Right lobe of liver (tissue), 4 donors: ENCODE measurements around the gene USP17L26.
"Not testable (repeated sequence)": the region's sequence is repeated elsewhere in the genome, so short reads cannot be mapped to it uniquely, and the experiment has no call there.

Experiments
- POLR2A ChIP-seq: fragments of 450-650 bp; IDR thresholded peaks from one replicate; pipeline ENCODE4 v1.6.1; 2017; ENCODE audit warnings: antibody characterized with exemption, mild to moderate bottlenecking
- TF ChIP-seq, protein P1 (sequence below), 4 donors: fragments of 200-600 bp in 3 of 4; fragments of 450-650 bp in 1 of 4; IDR thresholded peaks; one replicate each; pipeline versions ENCODE4 v1.5.1 to v1.8.0; 2016 to 2022; ENCODE audit warnings: antibody characterized with exemption in 4 of 4, mild to moderate bottlenecking in 2 of 4
- donor health status: DM: no; HTN: no; CAD: no.
- donor health status: DM: no; HTN: no; CAD: no.
- donor health status: DM: no; HTN: yes; CAD: no.

DNA sequence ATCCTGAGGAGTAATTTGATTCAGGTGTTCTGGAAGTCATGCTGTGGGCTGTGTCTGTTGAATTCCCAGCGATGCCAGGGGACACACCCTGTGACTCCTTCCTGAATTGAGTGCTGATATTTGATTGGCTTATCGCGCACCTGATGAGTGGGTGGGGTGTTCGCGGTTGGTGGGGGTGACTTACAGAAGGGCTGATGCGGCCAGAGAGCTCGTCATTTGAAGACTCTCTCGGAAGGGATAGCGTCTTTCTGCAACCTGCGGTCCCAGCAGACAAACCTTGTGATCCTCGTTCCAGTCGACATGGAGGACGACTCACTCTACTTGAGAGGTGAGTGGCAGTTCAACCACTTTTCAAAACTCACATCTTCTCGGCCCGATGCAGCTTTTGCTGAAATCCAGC, 4.6 kb downstream of the USP17L26 start, which contains the start of gene USP17L5:
- TF ChIP-seq, protein P1, sequence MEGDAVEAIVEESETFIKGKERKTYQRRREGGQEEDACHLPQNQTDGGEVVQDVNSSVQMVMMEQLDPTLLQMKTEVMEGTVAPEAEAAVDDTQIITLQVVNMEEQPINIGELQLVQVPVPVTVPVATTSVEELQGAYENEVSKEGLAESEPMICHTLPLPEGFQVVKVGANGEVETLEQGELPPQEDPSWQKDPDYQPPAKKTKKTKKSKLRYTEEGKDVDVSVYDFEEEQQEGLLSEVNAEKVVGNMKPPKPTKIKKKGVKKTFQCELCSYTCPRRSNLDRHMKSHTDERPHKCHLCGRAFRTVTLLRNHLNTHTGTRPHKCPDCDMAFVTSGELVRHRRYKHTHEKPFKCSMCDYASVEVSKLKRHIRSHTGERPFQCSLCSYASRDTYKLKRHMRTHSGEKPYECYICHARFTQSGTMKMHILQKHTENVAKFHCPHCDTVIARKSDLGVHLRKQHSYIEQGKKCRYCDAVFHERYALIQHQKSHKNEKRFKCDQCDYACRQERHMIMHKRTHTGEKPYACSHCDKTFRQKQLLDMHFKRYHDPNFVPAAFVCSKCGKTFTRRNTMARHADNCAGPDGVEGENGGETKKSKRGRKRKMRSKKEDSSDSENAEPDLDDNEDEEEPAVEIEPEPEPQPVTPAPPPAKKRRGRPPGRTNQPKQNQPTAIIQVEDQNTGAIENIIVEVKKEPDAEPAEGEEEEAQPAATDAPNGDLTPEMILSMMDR (IDR thresholded peaks at IDR 0.05), result not testable (repeated sequence)
- not testable (repeated sequence) for TF ChIP-seq POLR2A
